K562 (cell line): ENCODE data around the gene H3-3A. TPM values are rescaled to one million over a fixed set of nuclear protein-coding genes. Genes with fewer than 3 reads are reported as not detected.

ENCODE experiments used
- CTCFL ChIP-seq: IDR thresholded peaks from 2 replicates; pipeline ENCODE4 v1.6.1; 2011; ENCODE audit warnings: borderline replicate concordance, low read depth, mild to moderate bottlenecking, moderate library complexity, low read length; ENCODE audit not compliant: insufficient read depth, poor library complexity, severe bottlenecking
- E2F6 ChIP-seq, 2 experiments: IDR thresholded peaks; 2 replicates each; pipeline ENCODE4 v1.6.1; 2011; ENCODE audit warnings: borderline replicate concordance in 1 of 2, control low read depth in 1 of 2, low read depth in 1 of 2, low read length in 1 of 2, mild to moderate bottlenecking in 1 of 2, mixed read lengths in 1 of 2, moderate library complexity in 1 of 2; ENCODE audit not compliant: insufficient read depth in 1 of 2, insufficient read length in 1 of 2, poor library complexity in 1 of 2, severe bottlenecking in 1 of 2; ENCODE audit errors: extremely low read depth in 1 of 2
- EHMT2 ChIP-seq: fragments of 450-650 bp; IDR thresholded peaks from 2 replicates; pipeline ENCODE4 v1.6.1; 2018; ENCODE audit warnings: antibody characterized with exemption
- GMEB1 ChIP-seq: fragments of 250-450 bp; sonication (Bioruptor Pico); IDR thresholded peaks from 2 replicates; pipeline ENCODE4 v1.4.0; 2020; ENCODE audit warnings: mild to moderate bottlenecking
- IRF9 ChIP-seq: fragments of 450-650 bp; IDR thresholded peaks from 2 replicates; pipeline ENCODE4 v1.6.1; 2016; ENCODE audit warnings: missing biosample characterization, missing genetic modification characterization
- KAT8 ChIP-seq: fragments of 450-650 bp; IDR thresholded peaks from 2 replicates; pipeline ENCODE4 v1.6.1; 2016; ENCODE audit warnings: low read depth, mild to moderate bottlenecking
- KLF6 ChIP-seq: fragments of 250-450 bp; sonication (Bioruptor Pico); IDR thresholded peaks from 2 replicates; pipeline ENCODE4 v1.4.0; 2020; ENCODE audit warnings: mild to moderate bottlenecking, moderate library complexity, borderline replicate concordance
- MAFF ChIP-seq: IDR thresholded peaks from 2 replicates; pipeline ENCODE4 v1.6.1; 2012; ENCODE audit warnings: low read length, improper control_type of control experiment
- MCM3 ChIP-seq: fragments of 450-650 bp; IDR thresholded peaks from 2 replicates; pipeline ENCODE4 v1.6.1; 2016
- MTA2 ChIP-seq: fragments of 450-650 bp; IDR thresholded peaks from 2 replicates; pipeline ENCODE4 v1.6.1; 2016; ENCODE audit warnings: low read depth
- RBM39 ChIP-seq: fragments of 200-400 bp; formaldehyde crosslinking; optimal IDR thresholded peaks from 2 replicates; pipeline ENCODE3; 2018; ENCODE audit warnings: low read depth, low read length
- SRSF1 ChIP-seq: fragments of 200-400 bp; formaldehyde crosslinking; IDR thresholded peaks from 2 replicates; pipeline ENCODE4 v1.6.1; 2017; ENCODE audit warnings: mild to moderate bottlenecking, low read depth, low read length, moderate library complexity
- THAP12 ChIP-seq: fragments of 250-450 bp; sonication (Bioruptor Pico); IDR thresholded peaks from 2 replicates; pipeline ENCODE4 v1.9.0; 2021; ENCODE audit warnings: mild to moderate bottlenecking, inconsistent platforms
- ZFP91 ChIP-seq: sonication (generic); formaldehyde crosslinking; IDR thresholded peaks from 2 replicates; pipeline ENCODE4 v1.8.0; 2022; ENCODE audit warnings: mild to moderate bottlenecking, missing genetic modification reagents
- ZFX ChIP-seq: sonication (generic); formaldehyde crosslinking; IDR thresholded peaks from 2 replicates; pipeline ENCODE4 v1.8.0; 2022; ENCODE audit warnings: mild to moderate bottlenecking, missing genetic modification reagents, moderate library complexity
- ZNF408 ChIP-seq: fragments of 250-450 bp; sonication (Bioruptor Pico); IDR thresholded peaks from 2 replicates; pipeline ENCODE4 v1.4.0; 2020; ENCODE audit warnings: low read depth, mild to moderate bottlenecking, moderate library complexity
- ZNF445 ChIP-seq: fragments of 250-450 bp; sonication (Bioruptor Pico); IDR thresholded peaks from 2 replicates; pipeline ENCODE4 v1.4.0; 2020; ENCODE audit warnings: low read depth, mild to moderate bottlenecking, moderate library complexity
- polyA plus RNA-seq, 8 experiments: library from polyadenylated mRNA; depleted of rRNA in 4 of 8; stranded (reverse) in 5 of 8; unstranded in 3 of 8; fragments of >200 nt; fragmentation: Nextera tagmentation in 2 of 8; fragmentation: Illumina TruSeq in 1 of 8; extraction: Ambion mirVana in 2 of 8; extraction: Trizol in 1 of 8; gene quantifications; 2 replicates each; pipeline versions ENCODE4 v1.2.1 to v1.2.3, GENCODE V29; 2011 to 2014; ENCODE audit warnings: inconsistent platforms in 1 of 8, missing spikeins in 1 of 8
- total RNA-seq, 7 experiments: library from RNA; depleted of rRNA in 6 of 7; stranded (reverse); fragments of >200 nt in 6 of 7; fragmentation: Illumina TruSeq in 2 of 7; extraction: Trizol in 2 of 7; gene quantifications; 2 replicates each; pipeline versions ENCODE4 v1.2.1 to v1.2.3, GENCODE V29; 2011 to 2021; ENCODE audit warnings: low replicate concordance in 1 of 7

The H3-3A gene
- total and polyA plus RNA-seq, 9 of the 15 experiments (the other 6 are each of a cell fraction or from before 2014, with no cell fraction given), result 426 to 1,083 (median 591) TPM

GRCh38 chr1:226062558-226063223 is at the start of gene H3-3A (continued):
- no peak for TF ChIP-seq ZNF445 (CRISPR knock-in tag)
- TF ChIP-seq THAP12 (CRISPR knock-in tag), result peak; percentile 95
- no peak for TF ChIP-seq CTCFL
- TF ChIP-seq ZFX (CRISPR knock-in tag), result no peak
- TF ChIP-seq MTA2, result no peak
- no peak for TF ChIP-seq MCM3
- no peak for TF ChIP-seq KAT8
- peak in 1 of 2 experiments; percentile 88 for TF ChIP-seq E2F6 (IDR thresholded peaks at IDR 0.05; ENCODE audit: borderline replicate concordance in 1 of 2, extremely low read depth in 1 of 2, insufficient read depth in 1 of 2, insufficient read length in 1 of 2, low read depth in 1 of 2, low read length in 1 of 2, poor library complexity in 1 of 2, severe bottlenecking in 1 of 2)
- no peak for TF ChIP-seq RBM39
- no peak for TF ChIP-seq IRF9
- TF ChIP-seq MAFF, result no peak
- TF ChIP-seq SRSF1, result 0 out of 2 replicates have a peak, but pooled peaks have one; percentile 25
- TF ChIP-seq ZNF408 (CRISPR knock-in tag), result no peak
- TF ChIP-seq EHMT2, result no peak
- no peak; the same call in none of the 2 replicates for TF ChIP-seq KLF6 (CRISPR knock-in tag)
- TF ChIP-seq ZFP91, result no peak
- TF ChIP-seq GMEB1 (CRISPR knock-in tag), result 0 out of 2 replicates have a peak, but pooled peaks have one; percentile 18
